Activated naive CD8-positive, alpha-beta T cell treated with anti-CD3 and anti-CD28 coated beads for 36 hours (primary cell): ENCODE measurements around the gene PLA2G12A. TPM values are rescaled to one million over a fixed set of nuclear protein-coding genes. Genes with fewer than 3 reads are reported as not detected.
A peak's percentile ranks its signal among the peaks of the same experiment; 100 is the strongest.

ENCODE experiments used
- DNase-seq: peaks from one replicate; pipeline ENCODE4 v3.0.0; 2021
- H3K27ac Mint-ChIP-seq: one replicate; pipeline ENCODE4 v1.8.0; 2022; ENCODE audit warnings: mild to moderate bottlenecking, moderate library complexity, mixed read lengths
- H3K27me3 Mint-ChIP-seq: one replicate; pipeline ENCODE4 v1.8.0; 2022; ENCODE audit warnings: mild to moderate bottlenecking, mixed read lengths
- H3K36me3 Mint-ChIP-seq: one replicate; pipeline ENCODE4 v1.8.0; 2021; ENCODE audit warnings: mild to moderate bottlenecking, mixed read lengths
- H3K4me1 Mint-ChIP-seq: one replicate; pipeline ENCODE4 v1.8.0; 2021; ENCODE audit warnings: mixed read lengths
- H3K4me3 Mint-ChIP-seq: one replicate; pipeline ENCODE4 v1.8.0; 2022; ENCODE audit warnings: mild to moderate bottlenecking, moderate library complexity, mixed read lengths
- H3K9me3 Mint-ChIP-seq: one replicate; pipeline ENCODE4 v1.8.0; 2022; ENCODE audit warnings: mixed read lengths
- total RNA-seq, 2 experiments: library from RNA; stranded (reverse); gene quantifications; one replicate each; pipeline ENCODE4 v1.2.3, GENCODE V29; 2021

The PLA2G12A gene
- total RNA-seq, 2 experiments from 2014 or later: 24.0 to 31.2 TPM

GRCh38 chr4:109675843-109676242 is 54.0 kb downstream of the PLA2G12A start:
- H3K4me1 Mint-ChIP-seq: peaks cover 15% of the 10 kb centered on the region
- DNase-seq: no peak
- H3K36me3 Mint-ChIP-seq: peaks cover 52% of the 10 kb centered on the region
- H3K4me3 Mint-ChIP-seq: no peak overlapping the region
- no peak overlapping the region for H3K27ac Mint-ChIP-seq
- peaks cover 19% of the 10 kb centered on the region for H3K9me3 Mint-ChIP-seq
- no peaks in the 10 kb centered on the region for H3K27me3 Mint-ChIP-seq

GRCh38 chr4:109675181-109675580 is 54.7 kb downstream of the PLA2G12A start:
- H3K27me3 Mint-ChIP-seq: no peaks in the 10 kb centered on the region

GRCh38 chr4:109673303-109673702 is 56.6 kb downstream of the PLA2G12A start:
- H3K36me3 Mint-ChIP-seq: peaks cover 58% of the 10 kb centered on the region
- peaks cover 24% of the 10 kb centered on the region for H3K9me3 Mint-ChIP-seq
- no peak overlapping the region for H3K4me3 Mint-ChIP-seq
- DNase-seq: no peak
- H3K4me1 Mint-ChIP-seq: peaks cover 36% of the 10 kb centered on the region
- H3K27ac Mint-ChIP-seq: no peak overlapping the region
- no peaks in the 10 kb centered on the region for H3K27me3 Mint-ChIP-seq

More at GRCh38 chr4:109675181-109675580, 54.7 kb downstream of the PLA2G12A start:
- Mint-ChIP-seq H3K4me1 (peaks cover 20% of the 10 kb centered on the region), H3K27ac (no peak overlapping the region), H3K36me3 (peaks cover 56% of the 10 kb centered on the region), H3K4me3 (no peak overlapping the region), H3K9me3 (peaks cover 22% of the 10 kb centered on the region)
- DNase-seq: no peak

GRCh38 chr4:109672169-109672930 is 57.5 kb downstream of the PLA2G12A start:
- H3K4me3 Mint-ChIP-seq: no peak overlapping the region
- peaks cover 24% of the 10 kb centered on the region for H3K9me3 Mint-ChIP-seq
- peaks cover 42% of the 10 kb centered on the region for H3K4me1 Mint-ChIP-seq
- DNase-seq: no peak
- peak overlapping the region; percentile 1 for H3K27ac Mint-ChIP-seq
- no peaks in the 10 kb centered on the region for H3K27me3 Mint-ChIP-seq
- H3K36me3 Mint-ChIP-seq: peaks cover 61% of the 10 kb centered on the region

- H3K4me1 Mint-ChIP-seq: peaks cover 52% of the 10 kb centered on the region
- H3K4me3 Mint-ChIP-seq: no peak overlapping the region
- H3K27me3 Mint-ChIP-seq: no peaks in the 10 kb centered on the region
- peaks cover 65% of the 10 kb centered on the region for H3K36me3 Mint-ChIP-seq
- H3K9me3 Mint-ChIP-seq: peaks cover 21% of the 10 kb centered on the region
- DNase-seq: peak; percentile 30
- H3K27ac Mint-ChIP-seq: peak overlapping the region; percentile 78
These were observed 58.5 kb downstream of the PLA2G12A start for GRCh38 chr4:109671350-109671749.

GRCh38 chr4:109665783-109666485 is 63.9 kb downstream of the PLA2G12A start:
- Mint-ChIP-seq H3K4me1 (peaks cover 64% of the 10 kb centered on the region), H3K9me3 (peaks cover 6% of the 10 kb centered on the region), H3K27ac (no peak overlapping the region), H3K27me3 (no peaks in the 10 kb centered on the region), H3K4me3 (peak overlapping the region; percentile 12), H3K36me3 (peaks cover 43% of the 10 kb centered on the region)
- DNase-seq: no peak

GRCh38 chr4:109662771-109663170 is 67.1 kb downstream of the PLA2G12A start:
- Mint-ChIP-seq H3K4me1 (peaks cover 48% of the 10 kb centered on the region), H3K9me3 (no peaks in the 10 kb centered on the region), H3K4me3 (no peak overlapping the region), H3K27ac (no peak overlapping the region), H3K36me3 (peaks cover 18% of the 10 kb centered on the region), H3K27me3 (no peaks in the 10 kb centered on the region)
- no peak for DNase-seq

GRCh38 chr4:109662116-109662515 is 67.8 kb downstream of the PLA2G12A start:
- Mint-ChIP-seq H3K27me3 (no peaks in the 10 kb centered on the region), H3K9me3 (no peaks in the 10 kb centered on the region), H3K4me3 (no peak overlapping the region), H3K4me1 (peaks cover 49% of the 10 kb centered on the region), H3K27ac (no peak overlapping the region), H3K36me3 (peaks cover 16% of the 10 kb centered on the region)
- DNase-seq: no peak

Other genes with a start within 250 kb of the PLA2G12A start
- gene MCUB, start 169.8 kb downstream of the PLA2G12A start, total RNA-seq: 10 to 100 TPM; 72.7 to 76.1 TPM
- gene CASP6, start 26.6 kb downstream of the PLA2G12A start, total RNA-seq: 10 to 100 TPM; 22.2 to 23.5 TPM
- not detected for gene CFI, start 71.9 kb upstream of the PLA2G12A start, total RNA-seq
- gene GAR1, start 85.7 kb upstream of the PLA2G12A start, total RNA-seq: 10 to 100 TPM; 62.9 to 64.1 TPM
- not detected for gene RRH, start 97.9 kb upstream of the PLA2G12A start, total RNA-seq
- gene LRIT3, start 118.0 kb upstream of the PLA2G12A start, total RNA-seq: under 1 TPM; 0.08 to 0.16 TPM
- gene EGF, start 182.8 kb upstream of the PLA2G12A start, total RNA-seq: not detected